Measurements from ENCODE around the gene CCNI2. TPM values are rescaled to one million over a fixed set of nuclear protein-coding genes. Genes with fewer than 3 reads are reported as not detected.

The CCNI2 gene
- total RNA-seq, 1 donor from 2014 or later = 0.42 TPM

DNA sequence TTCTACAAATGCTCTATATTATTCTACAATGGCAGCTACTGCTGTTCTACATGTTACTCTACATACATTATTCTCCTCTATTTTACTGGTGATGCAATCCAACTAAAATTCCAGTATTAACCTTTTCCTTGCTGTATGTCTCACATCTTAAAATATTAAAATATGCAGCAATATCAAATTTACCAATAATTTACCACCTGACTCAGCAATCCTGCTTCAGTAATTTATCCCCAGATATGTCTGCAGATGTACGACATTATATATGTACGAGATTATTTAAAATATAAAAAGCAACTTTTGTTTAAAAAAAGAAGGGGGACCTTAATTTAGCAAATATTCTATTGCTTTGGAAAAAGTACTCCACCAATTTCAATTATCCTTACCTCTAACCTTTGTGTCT, 21.5 kb upstream of the CCNI2 start:
- Histone ChIP-seq H3K27me3 (ENCODE audit: control insufficient read depth, insufficient read depth, low read length) (no peaks in the 10 kb centered on the region), H3K36me3 (ENCODE audit: control insufficient read depth, insufficient read depth, low read length) (no peaks in the 10 kb centered on the region), H3K4me3 (ENCODE audit: low read depth, low read length) (no peak overlapping the region)
- DNase-seq (ENCODE audit: low read depth) = no peak
- TF ChIP-seq, protein P1, sequence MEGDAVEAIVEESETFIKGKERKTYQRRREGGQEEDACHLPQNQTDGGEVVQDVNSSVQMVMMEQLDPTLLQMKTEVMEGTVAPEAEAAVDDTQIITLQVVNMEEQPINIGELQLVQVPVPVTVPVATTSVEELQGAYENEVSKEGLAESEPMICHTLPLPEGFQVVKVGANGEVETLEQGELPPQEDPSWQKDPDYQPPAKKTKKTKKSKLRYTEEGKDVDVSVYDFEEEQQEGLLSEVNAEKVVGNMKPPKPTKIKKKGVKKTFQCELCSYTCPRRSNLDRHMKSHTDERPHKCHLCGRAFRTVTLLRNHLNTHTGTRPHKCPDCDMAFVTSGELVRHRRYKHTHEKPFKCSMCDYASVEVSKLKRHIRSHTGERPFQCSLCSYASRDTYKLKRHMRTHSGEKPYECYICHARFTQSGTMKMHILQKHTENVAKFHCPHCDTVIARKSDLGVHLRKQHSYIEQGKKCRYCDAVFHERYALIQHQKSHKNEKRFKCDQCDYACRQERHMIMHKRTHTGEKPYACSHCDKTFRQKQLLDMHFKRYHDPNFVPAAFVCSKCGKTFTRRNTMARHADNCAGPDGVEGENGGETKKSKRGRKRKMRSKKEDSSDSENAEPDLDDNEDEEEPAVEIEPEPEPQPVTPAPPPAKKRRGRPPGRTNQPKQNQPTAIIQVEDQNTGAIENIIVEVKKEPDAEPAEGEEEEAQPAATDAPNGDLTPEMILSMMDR (IDR thresholded peaks at IDR 0.05; ENCODE audit: insufficient read depth, low read length, poor library complexity, severe bottlenecking) = no peak

DNA sequence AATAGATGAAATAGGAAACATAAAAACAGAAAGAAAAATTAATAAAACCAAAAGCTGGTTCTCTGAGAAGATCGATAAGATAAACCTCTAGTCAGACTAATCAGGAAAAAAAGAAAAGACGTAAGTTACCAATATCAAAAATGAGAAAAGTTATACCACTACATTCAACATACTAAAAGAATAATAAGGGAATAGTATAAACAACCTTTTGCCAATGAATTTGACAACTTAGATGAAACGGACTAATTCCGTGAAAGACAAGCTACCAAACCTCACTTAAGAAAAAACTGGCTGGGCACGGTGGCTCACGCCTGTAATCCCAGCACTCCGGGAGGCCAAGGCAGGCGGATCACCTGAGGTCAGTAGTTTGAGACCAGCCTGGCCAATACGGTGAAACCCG, 17.3 kb upstream of the CCNI2 start:
- Histone ChIP-seq H3K27me3 (ENCODE audit: control insufficient read depth, insufficient read depth, low read length) (no peaks in the 10 kb centered on the region), H3K4me3 (ENCODE audit: low read depth, low read length) (no peak overlapping the region), H3K36me3 (ENCODE audit: control insufficient read depth, insufficient read depth, low read length) (no peaks in the 10 kb centered on the region)
- DNase-seq (ENCODE audit: low read depth) = no peak
- TF ChIP-seq, protein P1 (IDR thresholded peaks at IDR 0.05; ENCODE audit: insufficient read depth, low read length, poor library complexity, severe bottlenecking) = no peak

DNA sequence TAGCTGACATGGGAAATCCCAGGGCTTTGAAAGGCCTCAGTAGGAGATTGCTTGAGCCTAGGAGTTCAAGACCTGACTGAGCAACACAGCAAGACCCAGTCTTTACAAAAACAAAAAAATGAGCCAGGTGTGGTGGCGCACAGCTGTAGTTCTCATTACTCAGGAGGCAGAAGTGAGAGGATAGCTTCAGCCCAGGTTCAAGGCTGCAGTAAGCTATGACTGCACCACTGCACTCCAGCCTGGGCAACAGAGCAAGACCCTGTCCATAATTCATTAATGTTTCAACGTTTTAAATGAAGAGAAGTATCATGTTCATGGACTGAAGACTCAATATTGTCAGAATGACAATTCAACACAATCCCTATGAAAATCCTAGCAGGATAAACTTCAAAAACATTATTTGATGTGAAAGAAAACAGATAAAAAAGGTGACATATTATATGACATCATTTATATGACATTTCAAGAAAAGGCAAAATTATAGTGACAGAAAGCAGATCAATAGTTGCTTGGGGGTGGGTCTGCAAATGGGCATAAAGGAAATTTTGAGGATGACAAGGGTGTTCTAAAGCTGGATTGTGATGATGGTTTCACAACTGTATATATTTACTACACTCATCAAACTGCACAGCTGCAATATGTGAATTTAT, 13.6 kb upstream of the CCNI2 start:
- no peaks in the 10 kb centered on the region for H3K27me3 ChIP-seq (ENCODE audit: control insufficient read depth, insufficient read depth, low read length)
- H3K4me3 ChIP-seq (ENCODE audit: low read depth, low read length) = no peak overlapping the region
- no peak for DNase-seq (ENCODE audit: low read depth)
- H3K36me3 ChIP-seq (ENCODE audit: control insufficient read depth, insufficient read depth, low read length) = no peaks in the 10 kb centered on the region
- TF ChIP-seq, protein P1 (IDR thresholded peaks at IDR 0.05; ENCODE audit: insufficient read depth, low read length, poor library complexity, severe bottlenecking) = no peak

DNA sequence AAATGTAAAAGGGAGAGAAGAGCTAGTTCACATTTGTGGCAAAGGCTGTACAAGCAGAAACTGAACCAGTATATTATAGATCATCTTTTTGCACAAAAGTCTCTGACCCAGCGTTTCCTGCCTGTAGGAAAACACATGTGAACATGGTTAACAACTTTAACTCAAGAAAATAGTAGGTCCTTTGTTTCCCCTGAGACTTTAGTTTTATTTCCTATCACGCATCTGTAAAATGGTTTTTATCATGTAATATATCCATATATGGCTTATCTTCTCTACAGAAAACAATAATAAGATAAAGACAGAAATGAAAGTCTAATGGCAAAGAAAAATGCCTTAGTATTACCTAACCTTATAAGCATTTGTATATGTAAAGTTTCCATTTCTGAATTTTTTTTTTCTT, 12.5 kb upstream of the CCNI2 start:
- Histone ChIP-seq H3K27me3 (ENCODE audit: control insufficient read depth, insufficient read depth, low read length) (no peaks in the 10 kb centered on the region), H3K36me3 (ENCODE audit: control insufficient read depth, insufficient read depth, low read length) (no peaks in the 10 kb centered on the region), H3K4me3 (ENCODE audit: low read depth, low read length) (no peak overlapping the region)
- no peak for DNase-seq (ENCODE audit: low read depth)
- TF ChIP-seq, protein P1 (IDR thresholded peaks at IDR 0.05; ENCODE audit: insufficient read depth, low read length, poor library complexity, severe bottlenecking) = no peak

DNA sequence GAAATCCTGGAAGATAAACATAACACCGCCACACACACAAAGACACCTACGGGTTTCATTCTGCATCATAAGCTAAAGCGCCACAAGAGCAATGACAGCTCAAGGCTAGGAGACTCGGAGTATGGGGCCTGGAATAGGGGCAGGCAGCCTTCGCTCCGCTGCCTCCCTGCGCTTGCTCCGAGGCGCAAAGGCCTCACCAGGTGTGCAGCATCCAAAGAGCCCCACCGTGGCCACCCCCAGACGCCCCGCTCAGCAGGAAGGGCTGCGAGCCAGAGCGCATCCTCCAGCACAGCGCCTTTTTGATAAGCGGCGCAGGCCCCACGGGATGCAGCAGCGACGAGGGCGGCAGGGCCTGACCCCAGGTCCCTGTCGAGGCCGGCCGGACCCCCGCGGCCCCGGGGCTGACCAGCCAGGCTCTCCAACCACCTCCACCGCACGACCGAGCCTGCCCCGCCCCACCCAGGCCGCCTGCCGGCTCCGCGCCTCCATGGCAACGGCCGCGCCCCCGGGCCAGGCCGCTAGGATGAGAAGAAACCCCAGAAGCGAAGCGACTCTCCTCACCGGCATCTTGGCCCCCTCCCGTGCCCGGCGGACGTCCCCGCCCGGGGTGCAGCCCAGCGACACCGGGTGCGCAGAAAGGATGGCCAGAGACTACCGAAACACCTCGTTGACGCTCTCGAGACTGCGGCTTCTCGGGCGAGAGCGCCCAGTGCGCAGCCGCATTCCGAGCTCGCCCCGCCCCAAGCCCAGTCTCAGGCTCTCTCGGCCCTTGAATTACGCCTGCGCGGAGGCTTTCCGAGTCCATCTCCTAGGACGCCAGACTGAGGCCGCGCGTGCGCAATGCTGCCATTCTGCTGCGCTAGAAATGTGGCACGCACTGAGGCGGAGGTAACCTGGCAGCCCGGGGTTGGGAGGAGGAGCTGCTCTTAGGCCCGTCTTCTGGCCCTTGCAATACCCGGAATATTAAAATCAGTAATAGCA, 10.1 kb upstream of the CCNI2 start, which contains the start of gene KIF3A:
TSS of gene KIF3A (minus strand) at position 694 of the 981 bp plus-strand sequence. CDS start at position 567, 127 bp downstream.
- H3K36me3 ChIP-seq (ENCODE audit: control insufficient read depth, insufficient read depth, low read length) = no peaks in the 10 kb centered on the region
- no peaks in the 10 kb centered on the region for H3K27me3 ChIP-seq (ENCODE audit: control insufficient read depth, insufficient read depth, low read length)
- peak; percentile 86 for DNase-seq (ENCODE audit: low read depth)
- H3K4me3 ChIP-seq (ENCODE audit: low read depth, low read length) = peak within 1 kb of the TSS; percentile 81
- TF ChIP-seq, protein P1 (IDR thresholded peaks at IDR 0.05; ENCODE audit: insufficient read depth, low read length, poor library complexity, severe bottlenecking) = no peak

All from kidney epithelial cell (primary cell).